ENCODE measurements around the gene GPATCH2L.

Gene GPATCH2L

GRCh38 chr14:76151398-76152332 is at the start of gene GPATCH2L:
Gene GPATCH2L (plus strand): TSS chr14:76151922. CDS start chr14:76154364, 2,442 bp downstream.
- DNase-seq (ENCODE audit: low read depth): peak; percentile 87

DNA sequence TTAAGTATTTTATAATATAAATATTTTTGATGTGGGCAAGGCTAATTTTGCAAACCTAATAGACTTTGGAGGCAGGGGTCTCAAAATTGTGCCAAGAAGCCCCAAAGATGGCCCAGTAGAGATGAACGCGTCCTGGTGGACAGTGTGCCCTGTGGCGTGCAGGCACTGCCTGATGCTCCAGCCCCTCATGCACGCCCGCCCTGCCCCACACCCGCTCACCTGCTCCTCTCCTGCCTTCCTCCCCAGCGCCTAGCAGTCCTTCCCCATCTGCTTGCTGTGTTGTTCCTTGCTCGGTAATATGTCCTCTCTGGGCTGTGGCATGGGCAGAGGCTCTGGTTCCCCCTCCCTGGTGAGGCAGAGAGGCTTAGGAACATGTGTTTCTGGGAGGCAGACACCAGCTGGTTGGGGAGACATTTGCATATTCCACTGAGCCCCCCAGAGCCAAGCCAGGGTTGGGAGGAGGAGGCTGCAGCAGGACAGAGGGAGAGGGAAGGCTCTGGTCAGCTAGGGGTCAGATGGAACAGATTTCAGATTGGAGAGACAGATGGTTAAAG is 46.8 kb upstream of the GPATCH2L start:
- no peak for DNase-seq (ENCODE audit: low read depth)

DNA sequence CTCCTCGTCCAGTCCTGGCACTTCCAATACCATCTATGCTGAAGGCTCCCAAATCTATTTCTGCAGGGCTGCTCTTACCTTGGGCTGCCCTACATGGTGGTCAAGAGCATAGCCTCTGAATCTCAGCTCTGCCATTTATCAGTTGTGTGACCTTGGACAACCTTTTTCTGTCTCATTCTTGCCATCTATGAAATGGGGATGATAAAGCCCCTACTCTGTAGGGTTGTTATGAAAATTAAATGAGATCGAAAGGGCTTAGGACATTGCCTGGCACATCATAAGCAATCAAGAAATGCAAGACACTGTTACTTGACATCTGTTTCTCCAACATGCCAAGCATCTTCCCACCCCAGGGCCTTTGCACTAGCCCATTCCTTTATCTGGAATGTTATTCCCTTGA is 45.5 kb upstream of the GPATCH2L start:
- DNase-seq (ENCODE audit: low read depth): no peak

DNA sequence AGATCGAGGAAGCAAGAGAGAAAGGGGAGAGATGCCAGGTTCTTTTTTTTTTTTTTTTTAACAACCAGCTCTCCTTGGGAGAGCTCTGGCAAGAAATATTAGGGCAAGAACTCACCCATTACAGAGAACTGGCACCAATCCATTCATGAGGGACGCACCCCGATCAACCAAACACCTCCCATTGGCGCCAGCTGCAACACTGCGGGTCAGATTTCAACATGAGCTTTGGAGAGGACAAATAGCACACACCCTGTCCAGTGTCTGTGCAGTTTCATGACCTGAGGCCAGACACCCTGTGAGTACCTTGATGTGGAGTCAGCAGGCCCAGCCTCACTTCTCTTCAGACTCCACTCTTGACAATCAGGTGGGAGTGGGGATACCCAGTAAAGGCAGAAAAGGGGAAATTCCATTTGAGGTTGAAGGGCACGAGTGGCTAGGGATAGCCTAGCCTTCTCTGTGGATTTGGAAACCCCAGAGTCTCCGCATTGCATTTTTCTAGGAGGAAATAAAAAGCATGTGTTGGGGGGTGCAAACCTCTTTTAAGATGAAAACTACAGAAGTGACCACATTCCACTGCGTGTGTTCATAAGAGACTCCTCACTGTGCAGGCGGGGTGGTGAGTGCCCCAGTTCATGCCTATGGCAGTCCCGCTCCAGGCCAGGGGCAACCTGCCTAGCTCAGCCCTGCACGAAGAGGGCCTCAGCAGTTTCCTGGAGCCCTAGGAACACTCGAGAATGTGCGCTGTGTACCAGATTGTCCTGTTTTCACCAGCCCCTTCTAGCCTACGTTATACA is 42.4 kb upstream of the GPATCH2L start:
- DNase-seq (ENCODE audit: low read depth): no peak

- DNase-seq (ENCODE audit: low read depth): no peak
Measured at GRCh38 chr14:76112889-76113624, 38.7 kb upstream of the GPATCH2L start.

GRCh38 chr14:76113691-76114090 is 38.0 kb upstream of the GPATCH2L start:
- no peak for DNase-seq (ENCODE audit: low read depth)

GRCh38 chr14:76115010-76115422 is 36.7 kb upstream of the GPATCH2L start:
- DNase-seq (ENCODE audit: low read depth): no peak

GRCh38 chr14:76117789-76118484 is 33.8 kb upstream of the GPATCH2L start:
- no peak for DNase-seq (ENCODE audit: low read depth)

DNA sequence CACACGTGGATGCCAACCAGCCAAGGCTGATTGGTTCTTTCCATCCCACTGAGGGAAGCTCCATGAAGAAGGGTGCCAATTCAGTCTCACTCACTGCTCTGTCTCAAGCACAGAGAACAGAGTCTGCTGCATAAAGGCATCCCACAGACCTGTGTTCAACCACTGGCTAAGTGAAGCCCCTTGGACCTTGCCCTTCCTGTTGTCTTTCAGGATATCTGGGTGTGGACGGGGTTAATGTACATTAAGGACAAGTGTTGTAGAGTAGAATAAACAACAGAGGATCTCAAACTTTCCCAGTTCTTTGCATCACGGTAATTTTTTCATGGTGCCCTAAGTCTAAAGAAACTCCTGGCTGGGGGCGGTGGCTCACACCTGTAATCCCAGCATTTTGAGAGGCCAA is 33.1 kb upstream of the GPATCH2L start:
- no peak for DNase-seq (ENCODE audit: low read depth)

- DNase-seq (ENCODE audit: low read depth): no peak
Measured at GRCh38 chr14:76121089-76121748, 30.5 kb upstream of the GPATCH2L start.

DNA sequence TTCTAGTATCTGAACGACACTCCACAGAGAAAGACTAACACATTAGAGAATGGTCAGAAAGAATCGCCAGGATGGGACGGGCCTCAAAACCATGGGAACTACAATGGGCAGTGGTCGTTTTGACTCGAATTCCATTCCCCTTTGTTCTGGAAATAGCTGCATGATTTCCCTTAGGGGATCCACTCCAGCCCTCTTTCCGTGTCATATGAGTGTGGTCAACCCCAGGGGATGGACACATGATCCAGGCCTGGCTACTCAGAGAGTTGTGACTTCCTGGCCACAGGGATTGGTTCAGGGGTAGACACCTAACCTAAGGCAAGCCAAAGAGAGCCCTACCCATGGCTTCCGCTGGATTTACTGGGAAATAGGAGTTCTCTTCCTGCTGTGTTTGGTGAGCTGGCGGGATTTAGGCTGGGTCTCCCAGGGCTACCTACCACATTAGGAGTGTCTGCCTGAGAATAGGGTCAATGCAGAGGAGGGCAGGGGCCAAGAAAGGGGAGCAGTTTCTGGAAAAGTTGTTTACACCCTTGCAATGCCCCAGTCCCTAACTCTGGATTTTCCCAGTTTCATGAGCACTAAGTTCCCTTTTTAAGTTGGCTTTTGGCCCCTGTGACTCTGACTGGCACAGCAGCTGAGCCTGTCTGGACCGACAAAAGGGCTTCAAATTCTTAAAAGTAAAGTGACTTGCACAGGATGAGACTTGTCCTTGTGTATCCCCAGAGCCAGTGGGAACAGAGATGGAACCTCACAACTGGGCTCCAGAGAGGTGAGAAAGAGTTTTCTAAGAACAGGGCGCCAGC is 28.1 kb upstream of the GPATCH2L start:
- DNase-seq (ENCODE audit: low read depth): no peak

DNA sequence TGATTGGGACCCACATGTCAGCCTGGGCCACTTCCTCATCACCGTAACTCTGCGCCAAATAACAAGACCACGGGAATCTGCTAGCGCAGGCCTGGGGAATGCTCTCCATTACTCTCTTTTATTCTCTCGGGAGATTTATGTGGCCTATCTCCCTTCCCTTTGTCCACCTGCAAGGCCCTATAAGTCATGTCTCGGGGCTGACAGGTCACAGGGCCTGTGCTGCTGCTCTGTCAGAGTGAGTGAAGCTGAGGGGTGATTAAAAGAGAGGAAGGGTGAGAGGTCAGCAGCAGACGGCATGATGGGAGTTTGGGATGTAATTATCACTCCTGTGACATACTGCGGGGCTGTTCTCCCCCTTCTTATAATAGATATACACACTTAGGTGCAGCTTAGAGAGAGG is 26.2 kb upstream of the GPATCH2L start:
- no peak for DNase-seq (ENCODE audit: low read depth)

GRCh38 chr14:76126076-76126475 is 25.6 kb upstream of the GPATCH2L start:
- DNase-seq (ENCODE audit: low read depth): no peak

- no peak for DNase-seq (ENCODE audit: low read depth)
Measured at GRCh38 chr14:76129851-76130576, 21.7 kb upstream of the GPATCH2L start.

DNA sequence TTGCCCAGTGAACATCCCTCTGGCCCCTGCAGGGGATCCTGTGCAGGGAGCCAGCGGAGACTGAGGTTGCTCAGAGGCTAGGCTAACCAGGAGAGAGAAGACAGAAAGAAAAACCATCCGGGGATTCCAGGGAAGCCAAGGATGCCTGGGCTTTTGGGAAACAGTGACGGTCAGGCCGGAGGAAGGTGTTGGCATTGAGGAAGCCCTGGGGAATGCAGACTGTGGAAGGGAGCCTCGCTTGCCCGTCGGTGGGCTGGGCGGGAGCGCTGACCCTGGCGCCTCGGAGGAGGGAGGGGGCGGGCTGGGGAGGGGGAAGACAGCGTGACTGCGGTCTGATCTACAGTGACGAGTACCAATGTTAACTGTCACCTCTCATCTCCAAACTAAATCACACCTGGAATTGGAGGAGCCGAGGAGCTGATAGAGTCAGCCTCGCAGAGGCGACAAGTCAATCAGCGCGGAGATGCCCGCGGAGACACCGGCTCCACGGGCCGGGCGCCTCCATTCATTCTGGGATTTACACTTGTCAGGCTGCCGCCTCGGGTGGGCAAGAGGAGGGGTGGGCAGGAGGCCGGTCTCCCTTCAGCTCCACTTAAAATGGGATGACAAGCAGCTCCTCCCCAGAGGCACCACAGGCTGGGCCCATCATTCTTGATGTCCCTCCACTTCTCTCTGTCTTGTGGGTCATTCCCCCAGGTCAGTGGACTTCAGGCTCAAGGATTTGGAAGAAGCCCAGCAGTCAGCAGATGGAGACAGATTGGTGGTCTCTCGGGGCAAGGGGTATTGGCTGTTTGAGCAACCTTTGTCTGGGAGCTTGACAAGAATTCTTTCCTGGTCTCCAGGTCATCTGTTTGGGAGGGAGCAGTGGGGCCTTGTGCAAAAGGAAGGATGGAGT is 20.4 kb upstream of the GPATCH2L start:
- no peak for DNase-seq (ENCODE audit: low read depth)

GRCh38 chr14:76133103-76133502 is 18.6 kb upstream of the GPATCH2L start:
- DNase-seq (ENCODE audit: low read depth): peak; percentile 33

GRCh38 chr14:76134231-76134630 is 17.5 kb upstream of the GPATCH2L start:
- DNase-seq (ENCODE audit: low read depth): no peak

- no peak for DNase-seq (ENCODE audit: low read depth)
Measured at GRCh38 chr14:76135722-76136121, 16.0 kb upstream of the GPATCH2L start.
